Fibroblast of lung (primary cell): Measurements from ENCODE around the gene POLR1A.

Experiments
- EZH2 ChIP-seq: IDR thresholded peaks from 2 replicates; pipeline ENCODE4 v1.5.1; 2012; ENCODE audit warnings: low read length, control low read depth, mild to moderate bottlenecking; ENCODE audit errors: missing control alignments
- TF ChIP-seq, protein P1 (sequence below), 2 donors: IDR thresholded peaks in 1 of 2; conservative IDR thresholded peaks in 1 of 2; 1 replicate in 1 of 2; 2 replicates in 1 of 2; pipeline ENCODE4 v1.5.1; 2011 to 2012; ENCODE audit warnings: low read length in 2 of 2, control low read depth in 1 of 2, inconsistent platforms in 1 of 2, low read depth in 1 of 2, mild to moderate bottlenecking in 1 of 2

GRCh38 chr2:86037795-86038192 lies 67.9 kb downstream of the POLR1A start:
- TF ChIP-seq, protein P1, sequence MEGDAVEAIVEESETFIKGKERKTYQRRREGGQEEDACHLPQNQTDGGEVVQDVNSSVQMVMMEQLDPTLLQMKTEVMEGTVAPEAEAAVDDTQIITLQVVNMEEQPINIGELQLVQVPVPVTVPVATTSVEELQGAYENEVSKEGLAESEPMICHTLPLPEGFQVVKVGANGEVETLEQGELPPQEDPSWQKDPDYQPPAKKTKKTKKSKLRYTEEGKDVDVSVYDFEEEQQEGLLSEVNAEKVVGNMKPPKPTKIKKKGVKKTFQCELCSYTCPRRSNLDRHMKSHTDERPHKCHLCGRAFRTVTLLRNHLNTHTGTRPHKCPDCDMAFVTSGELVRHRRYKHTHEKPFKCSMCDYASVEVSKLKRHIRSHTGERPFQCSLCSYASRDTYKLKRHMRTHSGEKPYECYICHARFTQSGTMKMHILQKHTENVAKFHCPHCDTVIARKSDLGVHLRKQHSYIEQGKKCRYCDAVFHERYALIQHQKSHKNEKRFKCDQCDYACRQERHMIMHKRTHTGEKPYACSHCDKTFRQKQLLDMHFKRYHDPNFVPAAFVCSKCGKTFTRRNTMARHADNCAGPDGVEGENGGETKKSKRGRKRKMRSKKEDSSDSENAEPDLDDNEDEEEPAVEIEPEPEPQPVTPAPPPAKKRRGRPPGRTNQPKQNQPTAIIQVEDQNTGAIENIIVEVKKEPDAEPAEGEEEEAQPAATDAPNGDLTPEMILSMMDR (conservative IDR thresholded peaks at IDR 0.05 in 1 of 2, IDR thresholded peaks at IDR 0.05 in 1 of 2; ENCODE audit: low read depth in 1 of 2, low read length in 2 of 2) = no peak
- TF ChIP-seq EZH2 = no peak
